Measurements from ENCODE around the gene WARS2. TPM values are rescaled to one million over a fixed set of nuclear protein-coding genes. Genes with fewer than 3 reads are reported as not detected.
A peak's percentile ranks its signal among the peaks of the same experiment; 100 is the strongest.

The WARS2 gene
- total RNA-seq, 1 donor from 2014 or later = 20.6 TPM

DNA sequence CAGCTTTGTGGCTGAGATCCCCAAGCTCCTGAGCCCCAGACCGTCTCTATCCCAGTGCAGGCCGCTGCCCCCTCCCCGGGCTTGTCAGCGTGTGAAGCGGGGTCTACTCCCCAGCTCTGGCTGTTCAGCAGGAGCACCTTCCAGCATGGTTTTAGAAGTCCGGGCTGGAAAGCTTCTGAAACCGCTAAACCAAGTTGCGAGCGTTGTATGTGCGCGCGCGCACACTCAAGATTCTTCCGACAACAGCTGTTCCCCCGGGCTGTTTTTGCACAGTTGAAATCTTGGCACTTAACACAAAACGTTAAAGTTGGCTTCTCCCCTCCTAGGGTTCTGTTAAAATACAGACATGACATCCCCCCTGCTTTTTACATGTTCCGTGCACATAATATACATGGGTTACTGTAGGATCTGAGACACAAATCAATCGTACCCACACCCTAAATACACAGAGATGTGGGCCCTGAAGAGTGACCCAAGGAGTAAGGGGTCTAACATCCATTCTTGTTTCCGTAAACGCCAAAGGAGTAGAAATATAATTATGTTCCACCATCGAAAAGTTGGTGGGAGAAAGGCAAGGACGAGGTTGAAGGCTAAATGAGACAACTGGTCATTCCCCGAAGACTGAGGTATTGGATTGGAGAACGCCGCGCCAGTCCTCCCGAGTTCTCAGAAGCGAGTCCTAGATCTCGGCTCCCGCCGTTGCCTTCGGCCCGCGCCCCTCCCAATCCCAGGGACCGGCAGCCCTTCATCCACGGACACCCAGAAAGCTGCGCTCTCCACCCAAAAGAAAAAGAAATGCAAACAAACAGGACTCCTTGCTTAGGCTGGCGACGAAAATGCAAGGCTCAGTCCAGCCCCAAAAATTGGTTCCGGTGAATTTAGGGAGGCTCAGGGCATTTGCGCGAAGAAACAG, 153.6 kb downstream of the WARS2 start:
- Mint-ChIP-seq H3K27ac (peak overlapping the region; percentile 68), H3K4me3 (no peak overlapping the region)

DNA sequence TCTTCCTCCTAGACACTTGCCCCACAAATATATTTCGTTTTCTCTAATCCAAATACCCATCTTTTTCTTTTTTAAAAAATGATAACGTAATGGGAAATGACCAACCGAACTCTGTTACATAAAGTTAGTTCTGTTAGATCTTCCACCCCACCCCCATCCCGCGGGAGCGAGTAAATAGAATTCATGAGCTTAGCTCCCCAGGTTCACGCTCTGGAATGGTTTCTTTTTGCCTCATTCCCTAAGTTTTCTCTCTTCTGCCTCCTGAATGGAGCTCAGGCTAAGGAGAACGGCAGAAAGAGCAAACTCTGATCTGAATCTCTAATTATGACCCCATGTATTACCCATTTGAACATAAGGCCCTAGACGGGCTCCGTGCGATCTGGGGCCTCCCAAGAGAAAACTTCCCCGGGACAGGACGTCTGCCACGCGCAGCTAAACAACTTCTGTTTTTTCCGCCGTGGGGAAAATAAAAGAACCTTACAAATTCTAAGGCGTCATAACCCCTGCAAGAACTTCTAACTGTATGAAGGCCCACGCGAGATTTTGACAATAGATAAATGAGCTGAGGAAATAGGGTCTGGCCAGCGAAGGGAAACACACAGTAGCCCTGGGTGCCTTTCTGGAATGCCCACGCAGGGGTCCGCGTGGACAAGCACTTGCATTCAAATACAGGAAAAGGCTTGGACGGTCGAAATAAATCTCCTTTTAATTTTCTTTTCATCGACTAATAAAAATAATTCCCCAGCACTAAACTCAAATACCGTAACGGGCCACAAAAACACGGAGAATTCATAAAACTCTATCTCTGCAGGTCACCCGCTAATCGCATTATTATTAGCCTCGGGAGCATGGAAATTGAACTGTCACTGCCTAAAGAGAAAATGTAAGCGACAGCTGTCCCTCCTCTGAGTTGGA, 154.6 kb downstream of the WARS2 start:
- intact Hi-C loops (cut with micrococcal nuclease) = loop anchor here (2.0 kb wide), 1 partner anchor 15 kb away; no protein-coding TSS in a partner anchor
- Mint-ChIP-seq H3K27me3 (ENCODE audit: insufficient read depth) (peaks cover 89% of the 10 kb centered on the region), H3K4me1 (ENCODE audit: low read depth) (peaks cover 6% of the 10 kb centered on the region), H3K27ac (peak overlapping the region; percentile 35), H3K4me3 (peak overlapping the region; percentile 5), H3K9me3 (peaks cover 25% of the 10 kb centered on the region), H3K36me3 (ENCODE audit: low read depth) (peaks cover 3% of the 10 kb centered on the region)
- no peak for DNase-seq (ENCODE audit: low spot score)

More for the DNA sequence above, 153.6 kb downstream of the WARS2 start:
- Mint-ChIP-seq H3K4me1 (ENCODE audit: low read depth) (peaks cover 6% of the 10 kb centered on the region), H3K9me3 (peaks cover 25% of the 10 kb centered on the region), H3K27me3 (ENCODE audit: insufficient read depth) (peaks cover 88% of the 10 kb centered on the region), H3K36me3 (ENCODE audit: low read depth) (peaks cover 3% of the 10 kb centered on the region)
- DNase-seq (ENCODE audit: low spot score) = no peak
- intact Hi-C loops (cut with micrococcal nuclease) = loop anchor here (2.0 kb wide), 1 partner anchor 14 kb away; no protein-coding TSS in a partner anchor

- H3K27ac Mint-ChIP-seq = no peak overlapping the region
- H3K36me3 Mint-ChIP-seq (ENCODE audit: low read depth) = peaks cover 3% of the 10 kb centered on the region
- H3K27me3 Mint-ChIP-seq (ENCODE audit: insufficient read depth) = peaks cover 91% of the 10 kb centered on the region
- intact Hi-C loops (cut with micrococcal nuclease) = loop anchor here (1.0 kb wide), 1 partner anchor 21 kb away; no protein-coding TSS in a partner anchor
- H3K4me1 Mint-ChIP-seq (ENCODE audit: low read depth) = peaks cover 6% of the 10 kb centered on the region
- peaks cover 29% of the 10 kb centered on the region for H3K9me3 Mint-ChIP-seq
- no peak for DNase-seq (ENCODE audit: low spot score)
- peak overlapping the region; percentile 5 for H3K4me3 Mint-ChIP-seq
These were observed 155.5 kb downstream of the WARS2 start for GRCh38 chr1:118984722-118985639.

DNA sequence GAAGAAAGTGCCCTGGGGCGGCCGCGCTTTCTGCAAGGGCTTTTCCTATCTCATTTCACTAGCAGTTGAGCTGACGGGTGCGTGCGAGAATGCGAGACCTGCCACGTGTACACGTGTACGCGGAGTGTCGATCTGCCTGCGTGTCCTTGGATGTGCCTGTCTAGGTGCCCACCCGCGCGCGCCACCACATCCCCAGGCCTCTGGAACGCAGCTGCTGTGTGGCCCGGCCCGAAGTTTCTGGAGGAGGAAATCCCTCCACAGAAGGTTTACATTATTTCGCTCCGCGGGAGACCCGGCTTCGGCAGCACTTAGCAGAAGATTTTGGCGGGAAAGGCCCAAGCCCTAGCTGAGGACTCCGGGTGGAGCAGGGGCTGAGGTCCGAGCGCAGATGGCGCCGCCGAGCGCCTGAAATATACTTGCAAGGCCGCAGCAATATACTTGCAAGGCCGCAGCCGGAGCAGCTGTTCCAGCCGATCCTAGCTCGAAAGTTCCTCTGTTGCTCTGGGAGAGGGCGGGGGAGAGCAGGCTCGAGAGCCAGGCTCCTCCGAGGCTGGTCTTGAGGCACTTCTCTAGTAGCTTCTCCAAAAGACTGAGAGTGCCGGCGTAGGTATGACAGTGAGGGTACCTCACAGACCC, 156.2 kb downstream of the WARS2 start:
- Mint-ChIP-seq H3K27me3 (ENCODE audit: insufficient read depth) (peaks cover 89% of the 10 kb centered on the region), H3K4me1 (ENCODE audit: low read depth) (peaks cover 6% of the 10 kb centered on the region), H3K36me3 (ENCODE audit: low read depth) (peaks cover 3% of the 10 kb centered on the region), H3K4me3 (no peak overlapping the region), H3K9me3 (peaks cover 30% of the 10 kb centered on the region), H3K27ac (no peak overlapping the region)
- intact Hi-C loops (cut with micrococcal nuclease) = loop anchor here (1.0 kb wide), 1 partner anchor 22 kb away; no protein-coding TSS in a partner anchor
- DNase-seq (ENCODE audit: low spot score) = no peak

DNA sequence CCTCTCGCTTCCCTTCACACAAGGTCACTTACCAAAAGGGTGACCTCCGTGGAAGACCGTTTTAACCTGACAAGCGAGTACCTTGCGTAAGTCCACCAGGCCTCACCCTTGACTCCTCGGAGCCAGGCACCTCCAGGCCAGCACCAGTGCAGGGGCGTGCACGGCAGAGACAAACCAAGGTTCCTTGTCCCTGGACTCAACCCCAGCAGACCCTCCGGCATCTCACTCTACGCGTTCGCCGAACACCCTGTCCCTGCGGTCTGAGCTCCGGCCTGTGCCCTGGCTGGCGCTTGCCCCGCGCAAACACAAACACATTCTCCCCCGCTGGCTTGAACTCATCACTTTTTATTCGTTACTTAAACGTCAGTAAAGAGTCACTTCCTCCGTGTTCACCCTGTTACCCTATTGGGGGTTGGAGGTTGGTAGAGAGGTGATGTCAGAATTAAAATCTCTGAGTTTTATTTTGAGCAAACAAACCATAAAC, 156.9 kb downstream of the WARS2 start:
- Mint-ChIP-seq H3K9me3 (peaks cover 30% of the 10 kb centered on the region), H3K36me3 (ENCODE audit: low read depth) (peaks cover 3% of the 10 kb centered on the region), H3K4me1 (ENCODE audit: low read depth) (peaks cover 6% of the 10 kb centered on the region), H3K27ac (peak overlapping the region; percentile 29), H3K4me3 (no peak overlapping the region), H3K27me3 (ENCODE audit: insufficient read depth) (peaks cover 84% of the 10 kb centered on the region)
- intact Hi-C loops (cut with micrococcal nuclease) = loop anchor here (1.0 kb wide), 1 partner anchor 23 kb away; no protein-coding TSS in a partner anchor
- DNase-seq (ENCODE audit: low spot score) = no peak

- Mint-ChIP-seq H3K9me3 (peaks cover 30% of the 10 kb centered on the region), H3K27ac (peak overlapping the region; percentile 29), H3K27me3 (ENCODE audit: insufficient read depth) (peaks cover 82% of the 10 kb centered on the region), H3K4me3 (no peak overlapping the region), H3K4me1 (ENCODE audit: low read depth) (peaks cover 6% of the 10 kb centered on the region), H3K36me3 (ENCODE audit: low read depth) (peaks cover 3% of the 10 kb centered on the region)
- intact Hi-C loops (cut with micrococcal nuclease) = no loop called here
- no peak for DNase-seq (ENCODE audit: low spot score)
These were observed 157.5 kb downstream of the WARS2 start for GRCh38 chr1:118982821-118983557.

DNA sequence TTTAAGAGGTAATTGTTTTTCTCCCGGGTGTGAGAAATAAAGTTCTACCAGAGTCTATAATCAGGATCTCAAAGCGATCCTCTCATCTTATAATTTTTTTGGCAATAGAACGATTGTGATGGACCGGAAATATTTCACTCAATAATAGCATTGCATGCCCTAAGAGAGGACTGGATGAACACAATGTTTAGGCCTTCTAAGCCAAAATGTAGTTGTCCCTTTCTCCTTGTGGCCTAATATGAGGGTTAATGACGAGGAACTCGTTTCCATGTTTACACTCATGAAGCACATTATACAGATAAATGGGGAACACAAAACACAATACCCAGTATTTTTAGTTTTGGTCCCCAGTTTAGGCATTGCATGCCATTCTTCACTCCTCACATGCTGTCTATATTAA, 158.2 kb downstream of the WARS2 start:
- H3K9me3 Mint-ChIP-seq = peaks cover 30% of the 10 kb centered on the region
- intact Hi-C loops (cut with micrococcal nuclease) = no loop called here
- peaks cover 6% of the 10 kb centered on the region for H3K4me1 Mint-ChIP-seq (ENCODE audit: low read depth)
- H3K27me3 Mint-ChIP-seq (ENCODE audit: insufficient read depth) = peaks cover 83% of the 10 kb centered on the region
- no peak overlapping the region for H3K27ac Mint-ChIP-seq
- DNase-seq (ENCODE audit: low spot score) = no peak
- H3K36me3 Mint-ChIP-seq (ENCODE audit: low read depth) = peaks cover 3% of the 10 kb centered on the region
- H3K4me3 Mint-ChIP-seq = no peak overlapping the region

- H3K4me3 Mint-ChIP-seq = no peak overlapping the region
- intact Hi-C loops (cut with micrococcal nuclease) = no loop called here
- peaks cover 3% of the 10 kb centered on the region for H3K36me3 Mint-ChIP-seq (ENCODE audit: low read depth)
- peaks cover 76% of the 10 kb centered on the region for H3K27me3 Mint-ChIP-seq (ENCODE audit: insufficient read depth)
- no peaks in the 10 kb centered on the region for H3K4me1 Mint-ChIP-seq (ENCODE audit: low read depth)
- H3K27ac Mint-ChIP-seq = no peak overlapping the region
- H3K9me3 Mint-ChIP-seq = peaks cover 26% of the 10 kb centered on the region
- no peak for DNase-seq (ENCODE audit: low spot score)
These were observed 159.0 kb downstream of the WARS2 start for GRCh38 chr1:118981436-118981835.

Other genes starting within 250 kb of the WARS2 start
- not detected in 2 replicates for gene TBX15, start 152.3 kb downstream of the WARS2 start, total RNA-seq
- not detected in 2 replicates for gene HAO2, start 228.1 kb upstream of the WARS2 start, total RNA-seq

Data from activated T-helper 1 cell treated with anti-CD3 and anti-CD28 coated beads, Interleukin-12 subunit alpha, Interleukin-12 subunit beta, Interleukin-2, Interleukin-4 antibody, amounts not matched to agents 30 ng/mL and 10 ng/mL and 1 ng/mL, durations not matched to agents 14 hours and 24 hours and 36 hours (primary cell).